Astrocyte (in vitro differentiated cells and primary cell): ENCODE measurements around the gene CD9. TPM values are rescaled to one million over a fixed set of nuclear protein-coding genes. Genes with fewer than 3 reads are reported as not detected.

Experiments used
- DNase-seq: peaks from one replicate; pipeline ENCODE4 v3.0.0-alpha.2; 2010; ENCODE audit warnings: low read depth
- FAIRE-seq: peaks from 2 replicates; lab custom pipeline; 2011; peaks lifted over from hg19 to GRCh38; lab: Jason Lieb, UNC
- H2AFZ ChIP-seq: 2 replicates; pipeline ENCODE4 v1.6.0; 2012; ENCODE audit warnings: low read depth, low read length, inconsistent platforms
- H3K27ac ChIP-seq: 2 replicates; pipeline ENCODE4 v1.5.1; 2011; ENCODE audit warnings: low read depth, low read length, inconsistent platforms
- H3K27me3 ChIP-seq: 2 replicates; pipeline ENCODE4 v1.6.0; 2011; ENCODE audit warnings: low read length, inconsistent platforms; ENCODE audit not compliant: insufficient read depth
- H3K36me3 ChIP-seq: 2 replicates; pipeline ENCODE4 v1.5.1; 2011; ENCODE audit warnings: low read length, inconsistent platforms; ENCODE audit not compliant: insufficient read depth
- H3K4me1 ChIP-seq: 2 replicates; pipeline ENCODE4 v1.5.1; 2011; ENCODE audit warnings: low read length, inconsistent platforms; ENCODE audit not compliant: insufficient read depth
- H3K4me2 ChIP-seq: 2 replicates; pipeline ENCODE4 v1.6.0; 2012; ENCODE audit warnings: low read length, inconsistent platforms
- H3K4me3 ChIP-seq: 2 replicates; pipeline ENCODE4 v1.5.1; 2011; ENCODE audit warnings: low read depth, mild to moderate bottlenecking, low read length, inconsistent platforms; ENCODE audit not compliant: insufficient read depth
- H3K79me2 ChIP-seq: 2 replicates; pipeline ENCODE4 v1.6.0; 2012; ENCODE audit warnings: mild to moderate bottlenecking, low read length, inconsistent platforms; ENCODE audit not compliant: insufficient read depth
- H3K9ac ChIP-seq: 2 replicates; pipeline ENCODE4 v1.6.0; 2012; ENCODE audit warnings: mild to moderate bottlenecking, low read length, inconsistent platforms
- H3K9me3 ChIP-seq: 2 replicates; pipeline ENCODE4 v1.5.1; 2012; ENCODE audit warnings: low read depth, mild to moderate bottlenecking, low read length, inconsistent platforms; ENCODE audit not compliant: insufficient read depth
- H4K20me1 ChIP-seq: 2 replicates; pipeline ENCODE4 v1.6.0; 2012; ENCODE audit warnings: low read length, inconsistent platforms; ENCODE audit not compliant: insufficient read depth
- H3K27ac Mint-ChIP-seq: one replicate; pipeline ENCODE4 v1.8.0; 2021; ENCODE audit warnings: mild to moderate bottlenecking, mixed read lengths; ENCODE audit not compliant: unreplicated experiment
- H3K27me3 Mint-ChIP-seq: one replicate; pipeline ENCODE4 v1.8.0; 2021; ENCODE audit warnings: low read depth, mixed read lengths; ENCODE audit not compliant: unreplicated experiment
- H3K36me3 Mint-ChIP-seq: one replicate; pipeline ENCODE4 v1.8.0; 2021; ENCODE audit warnings: low read depth, mixed read lengths; ENCODE audit not compliant: unreplicated experiment
- H3K4me1 Mint-ChIP-seq: one replicate; pipeline ENCODE4 v1.8.0; 2021; ENCODE audit warnings: low read depth, mixed read lengths; ENCODE audit not compliant: unreplicated experiment
- H3K4me3 Mint-ChIP-seq: one replicate; pipeline ENCODE4 v1.8.0; 2021; ENCODE audit warnings: mild to moderate bottlenecking, moderate library complexity, mixed read lengths; ENCODE audit not compliant: unreplicated experiment
- H3K9me3 Mint-ChIP-seq: one replicate; pipeline ENCODE4 v1.8.0; 2021; ENCODE audit warnings: mild to moderate bottlenecking, mixed read lengths; ENCODE audit not compliant: unreplicated experiment
- CTCF ChIP-seq: IDR thresholded peaks from 2 replicates; pipeline ENCODE4 v1.5.1; 2011; ENCODE audit warnings: low read depth, mild to moderate bottlenecking, inconsistent platforms, low read length, moderate library complexity; ENCODE audit not compliant: insufficient read depth
- EZH2 ChIP-seq: IDR thresholded peaks from 2 replicates; pipeline ENCODE4 v1.6.1; 2012; ENCODE audit warnings: mild to moderate bottlenecking, low read length, inconsistent platforms; ENCODE audit not compliant: insufficient read depth
- total RNA-seq: library from RNA; stranded (reverse); gene quantifications from 2 replicates; pipeline ENCODE4 v1.2.1, GENCODE V29; 2021

CD9 gene
- total RNA-seq, 1 donor from 2014 or later = 52.2 TPM

DNA sequence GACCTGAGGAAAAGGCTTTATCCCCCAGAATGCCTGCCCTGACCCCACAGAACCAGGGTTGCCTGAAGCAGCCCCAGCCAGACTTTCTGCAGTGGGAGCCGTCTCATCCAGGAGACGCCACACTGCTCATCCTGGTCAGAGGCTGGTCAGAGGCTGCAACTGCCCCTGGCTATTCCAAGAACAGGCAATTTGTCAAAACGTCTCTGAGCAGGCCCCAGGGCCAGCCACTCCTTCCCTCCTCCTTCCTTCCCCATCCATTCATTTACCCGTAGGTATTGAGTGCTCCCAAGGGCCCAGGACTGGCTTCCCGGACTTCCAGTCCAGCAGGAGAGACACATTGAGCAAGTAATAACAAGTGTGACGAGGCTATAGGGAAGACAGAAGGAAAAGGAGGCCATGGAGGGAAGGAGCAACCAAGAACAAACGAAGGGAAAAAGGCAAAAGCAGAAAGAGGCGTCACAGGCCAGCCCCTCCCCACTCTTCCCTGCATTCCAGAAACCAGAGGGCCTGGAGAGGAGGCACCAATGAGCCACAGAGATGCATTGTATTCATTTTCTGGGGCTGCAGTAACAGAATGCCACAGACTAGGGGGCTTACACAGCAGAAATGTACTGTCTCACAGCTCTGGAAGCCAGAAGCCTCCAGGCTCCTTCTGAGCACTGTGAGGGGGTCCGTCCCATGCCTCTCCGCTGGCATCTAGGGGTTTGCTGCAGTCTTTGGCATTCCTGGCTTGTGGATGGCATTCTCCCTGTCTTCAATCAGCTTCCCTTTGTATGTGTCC lies 21.0 kb upstream of the CD9 start:
- H3K9me3 ChIP-seq = no peaks in the 10 kb centered on the region
- H3K36me3 Mint-ChIP-seq = no peaks in the 10 kb centered on the region
- TF ChIP-seq EZH2 (no peak), CTCF (peak; percentile 21)
- H3K27me3 ChIP-seq = no peaks in the 10 kb centered on the region
- FAIRE-seq (no peak), DNase-seq (peak; percentile 80)
- no peak overlapping the region for H3K4me3 ChIP-seq
- no peaks in the 10 kb centered on the region for H4K20me1 ChIP-seq
- peaks cover 9% of the 10 kb centered on the region for H3K9me3 Mint-ChIP-seq
- H3K4me1 ChIP-seq = peaks cover 40% of the 10 kb centered on the region
- no peaks in the 10 kb centered on the region for H3K27me3 Mint-ChIP-seq
- H3K27ac ChIP-seq = peak overlapping the region; percentile 52
- peaks cover 31% of the 10 kb centered on the region for H3K4me1 Mint-ChIP-seq
- no peaks in the 10 kb centered on the region for H3K36me3 ChIP-seq
- H3K9ac ChIP-seq = peak overlapping the region; percentile 35
- no peak overlapping the region for H3K4me3 Mint-ChIP-seq
- H3K27ac Mint-ChIP-seq = peak overlapping the region; percentile 88
- peak overlapping the region; percentile 42 for H2AFZ ChIP-seq
- no peaks in the 10 kb centered on the region for H3K79me2 ChIP-seq
- peak overlapping the region; percentile 32 for H3K4me2 ChIP-seq

GRCh38 chr12:6180268-6181051 lies 19.7 kb upstream of the CD9 start:
- peaks cover 31% of the 10 kb centered on the region for H3K4me1 Mint-ChIP-seq

More at GRCh38 chr12:6180268-6181051, 19.7 kb upstream of the CD9 start:
- Histone ChIP-seq H3K79me2 (no peaks in the 10 kb centered on the region), H3K27me3 (no peaks in the 10 kb centered on the region), H3K9me3 (no peaks in the 10 kb centered on the region), H3K4me2 (peak overlapping the region; percentile 45), H4K20me1 (no peaks in the 10 kb centered on the region), H3K36me3 (no peaks in the 10 kb centered on the region), H2AFZ (peak overlapping the region; percentile 72), H3K4me3 (no peak overlapping the region), H3K27ac (peak overlapping the region; percentile 52), H3K4me1 (peaks cover 40% of the 10 kb centered on the region), H3K9ac (peak overlapping the region; percentile 35)
- Mint-ChIP-seq H3K9me3 (peaks cover 9% of the 10 kb centered on the region), H3K4me3 (peak overlapping the region; percentile 17), H3K27me3 (no peaks in the 10 kb centered on the region), H3K27ac (peak overlapping the region; percentile 88), H3K36me3 (no peaks in the 10 kb centered on the region)
- FAIRE-seq (no peak), DNase-seq (peak; percentile 61)
- TF ChIP-seq EZH2 (no peak), CTCF (no peak)
